Stimulated activated CD8-positive, alpha-beta memory T cell treated with anti-CD3 and anti-CD28 coated beads, Interleukin-7, amount 100 ng/mL, for 4 hours (primary cell): ENCODE data around the gene PADI2.

Source experiments
- DNase-seq, 2 donors: peaks; one replicate each; pipeline ENCODE4 v3.0.0-alpha.2; 2020; ENCODE audit warnings: low read depth in 2 of 2

The PADI2 gene

DNA sequence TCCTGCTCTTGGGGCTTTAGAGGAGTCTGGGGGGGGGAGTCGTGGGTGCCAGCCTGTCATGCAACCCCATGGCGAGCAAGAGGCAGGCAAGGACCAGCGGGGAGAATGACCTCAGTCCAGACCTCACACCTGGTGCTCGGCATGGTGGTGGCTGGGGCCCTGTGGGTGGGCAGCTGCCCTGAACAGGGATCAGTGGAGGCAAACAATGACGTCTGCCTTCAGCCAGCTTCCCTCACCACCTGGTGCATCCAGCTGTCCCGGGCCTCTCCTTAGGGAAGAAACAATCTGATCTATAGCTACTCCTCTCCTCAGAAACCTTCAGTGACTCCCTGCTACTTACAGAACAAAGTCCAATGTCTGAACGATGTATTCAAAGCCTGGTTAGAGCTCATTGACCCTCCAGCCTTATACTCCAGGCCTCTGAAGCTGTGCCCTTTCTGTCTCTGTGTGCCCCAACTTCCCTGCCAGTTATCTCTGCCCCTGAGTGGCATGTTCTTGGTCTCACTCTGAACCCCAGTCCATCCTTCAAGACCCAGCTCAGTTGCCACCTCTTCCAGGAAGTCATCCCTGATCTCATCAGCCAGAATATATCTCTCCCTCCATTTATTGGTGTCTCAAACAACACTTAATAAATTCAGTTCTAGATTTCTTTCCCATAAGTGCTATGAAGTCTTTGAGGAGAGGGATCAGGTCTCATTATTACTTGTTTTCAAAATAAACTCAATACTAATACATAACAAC lies 6.6 kb downstream of the PADI2 start:
- no peak for DNase-seq

- DNase-seq: no peak
These were observed 7.2 kb downstream of the PADI2 start for GRCh38 chr1:17112076-17112475.

- DNase-seq: no peak
These were observed 8.7 kb downstream of the PADI2 start for GRCh38 chr1:17110555-17110926.

- no peak for DNase-seq
These were observed 9.2 kb downstream of the PADI2 start for GRCh38 chr1:17109892-17110554.

DNA sequence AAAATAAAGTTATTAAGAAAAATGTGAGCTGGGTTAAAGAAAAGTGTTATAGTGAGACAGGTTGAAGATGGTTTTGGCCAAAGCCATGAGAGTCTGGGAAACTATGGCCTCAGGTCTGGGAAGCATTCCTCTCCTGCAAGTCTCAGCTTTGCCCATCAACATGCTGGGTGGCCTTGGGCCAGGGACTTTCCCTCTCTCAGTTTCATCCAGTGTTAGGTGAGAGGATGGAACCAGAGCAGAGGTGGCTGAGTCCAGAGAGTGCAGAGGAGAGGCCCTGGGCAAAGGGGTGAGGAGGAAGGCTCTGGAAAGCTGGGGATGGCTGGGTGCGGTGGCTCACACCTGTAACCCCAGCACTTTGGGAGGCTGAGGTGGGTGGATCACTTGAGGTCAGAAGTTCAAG lies 10.5 kb downstream of the PADI2 start:
- no peak for DNase-seq

GRCh38 chr1:17108360-17108759 lies 10.9 kb downstream of the PADI2 start:
- no peak for DNase-seq

GRCh38 chr1:17104782-17105181 lies 14.5 kb downstream of the PADI2 start:
- DNase-seq: no peak

DNA sequence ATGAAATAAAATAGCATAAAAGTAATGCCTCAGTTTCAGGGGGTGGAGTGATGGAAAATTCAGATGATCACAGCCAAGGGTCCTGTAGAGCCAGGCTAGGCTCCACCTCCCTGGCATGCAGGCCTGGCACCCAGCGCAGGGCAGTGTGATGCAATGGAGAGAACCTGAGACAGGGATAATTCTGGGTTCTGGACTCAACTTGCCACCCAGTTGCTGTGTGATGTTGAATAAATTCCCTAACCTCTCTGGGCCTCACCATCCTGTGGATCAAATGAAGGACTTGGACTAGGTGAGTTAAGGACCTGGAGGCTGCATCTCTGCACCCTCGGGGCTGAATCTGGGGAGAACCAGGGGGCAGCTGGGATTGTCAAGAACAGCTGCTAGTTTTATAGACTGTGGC lies 17.0 kb downstream of the PADI2 start:
- no peak for DNase-seq

GRCh38 chr1:17101261-17101660 lies 18.0 kb downstream of the PADI2 start:
- DNase-seq: no peak

- DNase-seq: no peak
These were observed 19.5 kb downstream of the PADI2 start for GRCh38 chr1:17099616-17100340.

DNA sequence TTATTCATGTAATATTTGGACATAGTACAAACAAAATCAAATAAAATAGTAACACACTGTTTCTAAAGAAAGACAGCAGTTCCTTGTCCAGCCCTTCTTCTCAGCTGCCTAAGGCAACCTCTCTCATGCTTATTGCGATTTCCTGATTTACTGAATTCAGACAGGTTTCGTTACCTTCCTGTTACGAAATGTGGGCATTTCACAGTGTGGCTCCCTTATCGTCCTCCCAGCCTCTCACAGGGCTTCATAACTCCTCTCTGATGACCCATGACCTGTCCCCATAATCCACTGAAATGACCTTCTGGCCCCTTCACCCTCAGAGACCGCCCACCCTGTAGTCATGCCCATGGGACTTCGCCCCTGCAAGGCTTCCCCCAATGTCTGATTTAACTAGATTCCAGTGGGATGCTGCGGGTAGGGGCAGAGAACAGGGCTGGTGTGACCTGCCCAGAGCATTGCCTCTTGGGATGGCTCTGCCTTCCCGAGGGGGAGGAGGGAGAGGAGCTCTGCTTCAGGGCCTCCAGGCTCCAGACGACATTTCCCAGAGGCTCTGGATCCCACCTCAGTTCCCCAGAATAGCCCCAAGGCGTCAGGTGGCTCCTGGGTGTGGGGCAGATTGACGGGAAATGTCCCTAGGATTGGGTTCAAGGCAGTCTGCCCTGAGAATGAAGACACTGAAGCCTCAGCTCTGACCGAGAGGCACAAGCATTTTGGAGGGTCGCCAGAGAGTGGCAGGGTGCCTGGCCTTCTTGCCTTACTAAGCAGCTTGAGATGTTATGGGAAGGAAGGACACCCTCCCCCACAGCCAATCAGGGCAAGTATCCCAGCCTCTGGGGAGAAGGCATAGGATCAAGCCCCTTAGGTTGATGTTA lies 20.6 kb downstream of the PADI2 start:
- DNase-seq: no peak

DNA sequence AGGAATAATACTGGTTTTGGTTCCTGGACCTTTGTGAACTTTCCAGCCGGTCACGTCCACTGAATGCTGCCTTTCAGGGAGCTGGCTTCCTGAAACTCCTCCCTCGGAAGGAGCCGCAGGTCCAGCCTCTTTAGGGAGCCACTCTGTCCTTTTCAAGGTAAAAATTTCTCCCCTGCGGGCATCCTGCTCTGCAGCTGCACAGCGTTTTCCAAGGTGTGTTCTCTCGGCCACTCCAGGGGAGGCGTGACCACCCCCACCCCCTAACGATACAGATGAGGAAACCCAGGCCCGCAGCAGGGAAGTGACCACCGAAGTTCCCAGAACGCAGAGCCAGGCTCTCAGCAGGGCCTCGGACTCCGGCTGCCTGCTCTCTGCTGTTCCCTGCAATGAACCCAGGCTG lies 21.5 kb downstream of the PADI2 start:
- no peak for DNase-seq

DNA sequence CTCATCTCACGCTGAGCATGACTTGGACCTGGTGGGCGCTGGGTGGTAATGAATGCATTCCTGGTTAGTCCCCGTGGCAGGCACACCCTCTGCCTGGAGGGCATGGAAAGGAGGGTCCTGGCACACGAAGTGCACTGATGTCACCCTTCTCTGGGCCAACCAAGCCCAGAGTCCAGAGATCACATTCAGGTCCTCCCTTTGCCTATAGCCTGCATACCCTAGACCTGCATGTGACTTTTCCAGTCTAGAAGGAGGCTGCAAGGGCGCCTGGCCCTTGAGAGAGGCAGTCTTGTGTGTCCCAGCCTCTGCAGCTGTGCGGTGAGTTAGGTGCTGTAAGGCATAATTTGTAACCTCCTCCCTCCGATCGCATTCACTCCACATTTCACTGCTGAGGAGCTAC lies 22.1 kb downstream of the PADI2 start:
- DNase-seq: no peak

DNA sequence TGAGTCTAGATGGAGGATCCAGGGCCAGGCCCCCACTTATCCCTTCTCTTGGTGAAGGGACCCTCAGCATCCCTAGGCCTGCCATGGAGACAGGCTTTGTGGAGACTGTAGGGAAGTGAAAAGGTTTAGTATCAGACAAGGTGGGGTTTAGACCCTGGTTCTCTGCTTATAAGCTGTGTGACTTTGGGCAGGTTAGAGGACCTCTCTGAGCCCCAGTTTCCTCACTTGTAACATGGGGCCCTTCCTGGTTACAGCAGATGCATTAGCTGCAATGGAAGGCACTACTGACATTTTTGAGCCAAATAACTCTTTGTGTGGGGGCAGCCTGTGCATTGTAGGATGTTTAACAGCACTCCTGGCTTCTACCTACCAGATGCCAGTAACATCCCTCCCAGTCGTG lies 22.7 kb downstream of the PADI2 start:
- no peak for DNase-seq

DNA sequence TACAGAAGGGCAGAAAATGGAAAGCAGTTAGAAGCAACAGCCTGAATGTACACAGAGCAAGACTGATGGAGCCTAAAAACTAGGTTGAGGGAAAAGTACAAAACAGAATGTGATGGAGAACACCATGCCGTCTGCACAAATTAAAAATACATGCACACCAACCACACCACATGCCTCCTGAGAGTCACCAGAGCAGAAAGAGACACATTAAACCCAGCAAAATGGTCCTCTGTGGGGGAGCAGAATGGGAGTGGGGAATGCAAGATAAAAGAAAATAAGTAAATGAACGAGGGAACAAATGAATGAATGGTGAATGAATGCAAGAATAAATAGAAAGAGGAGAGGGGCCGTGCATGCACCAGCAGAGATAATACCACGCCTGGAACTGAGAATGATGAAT lies 24.1 kb downstream of the PADI2 start:
- no peak for DNase-seq

DNA sequence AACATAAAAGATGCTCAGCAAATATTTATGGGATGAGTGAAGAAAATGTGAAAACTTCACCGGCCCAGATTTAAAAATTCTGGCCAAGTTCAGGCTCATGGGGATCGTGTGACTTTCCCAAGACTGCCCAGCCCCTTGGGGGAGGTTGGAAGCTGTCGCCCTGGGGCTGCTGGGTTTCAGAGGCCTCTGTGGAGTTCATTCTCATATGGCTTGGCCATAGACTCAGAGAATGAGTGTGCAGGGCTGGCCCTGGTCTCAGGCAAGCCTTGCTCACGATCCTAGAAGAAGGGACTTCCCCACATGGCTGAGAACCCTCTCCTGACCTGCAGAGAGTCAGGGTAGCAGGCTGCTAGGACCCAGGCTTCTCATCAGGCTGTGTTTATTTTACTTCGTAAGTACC lies 24.6 kb downstream of the PADI2 start:
- DNase-seq: no peak

GRCh38 chr1:17093822-17094393 lies 25.3 kb downstream of the PADI2 start:
- DNase-seq: no peak

GRCh38 chr1:17091252-17091651 lies 28.0 kb downstream of the PADI2 start:
- DNase-seq: no peak

GRCh38 chr1:17089506-17089905 lies 29.7 kb downstream of the PADI2 start:
- no peak for DNase-seq

DNA sequence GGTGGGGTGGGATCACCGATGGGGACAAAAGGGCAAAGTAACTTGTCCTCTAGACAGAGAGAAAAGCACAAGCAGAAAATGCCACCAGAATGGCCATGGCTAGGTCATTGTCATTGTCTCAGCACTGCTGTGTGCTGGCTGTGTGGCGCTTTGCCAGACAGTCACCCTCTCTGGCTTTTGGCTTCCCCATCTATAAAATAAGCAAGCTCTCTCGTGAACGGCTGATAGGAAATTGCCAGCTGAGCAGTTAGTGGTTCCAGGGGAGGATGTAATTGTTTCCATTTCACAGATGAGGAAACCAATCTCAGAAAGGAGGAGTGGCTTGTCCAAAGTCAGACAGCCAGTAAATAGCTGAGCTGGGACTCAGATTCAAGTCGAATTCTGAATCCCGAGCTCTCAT lies 32.5 kb downstream of the PADI2 start:
- no peak for DNase-seq

GRCh38 chr1:17084787-17085186 lies 34.5 kb downstream of the PADI2 start:
- DNase-seq: no peak

DNA sequence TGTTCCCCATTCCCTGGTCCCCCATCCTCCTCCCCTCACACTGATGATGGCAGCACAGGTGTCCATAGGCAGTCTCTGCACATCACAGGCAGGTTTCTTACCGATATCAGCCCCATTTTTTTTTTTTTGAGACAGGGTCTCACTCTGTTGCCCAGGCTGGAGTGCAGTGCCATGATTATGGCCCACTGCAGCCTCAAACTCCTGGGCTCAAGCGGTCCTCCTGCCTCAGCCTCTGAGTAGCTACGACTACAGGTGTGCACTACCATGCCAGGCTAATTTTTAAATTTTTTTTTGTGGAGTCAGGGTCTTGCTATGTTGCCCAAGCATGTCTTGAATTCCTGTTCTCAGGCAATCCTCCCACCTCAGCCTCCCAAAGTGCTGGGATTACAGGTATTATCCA lies 36.5 kb downstream of the PADI2 start:
- no peak for DNase-seq
